ENCODE data around the gene TRIB2.
"Not testable (repeated sequence)": the region's sequence is repeated elsewhere in the genome, so short reads cannot be mapped to it uniquely, and the experiment has no call there.

Gene TRIB2

GRCh38 chr2:12716282-12717190 lies at the start of gene TRIB2:
TRIB2 (plus strand) TSS chr2:12716936; CDS start chr2:12718308, 1,372 bp downstream.
- DNase-seq (ENCODE audit: low spot score) = peak; percentile 93

GRCh38 chr2:12669036-12669435 lies 47.7 kb upstream of the TRIB2 start:
- no peak for DNase-seq (ENCODE audit: low spot score)

- DNase-seq (ENCODE audit: low spot score) = no peak
Observed at GRCh38 chr2:12672711-12673315, 43.9 kb upstream of the TRIB2 start.

GRCh38 chr2:12674644-12675328 lies 42.0 kb upstream of the TRIB2 start:
- DNase-seq (ENCODE audit: low spot score) = no peak

GRCh38 chr2:12675352-12675795 lies 41.4 kb upstream of the TRIB2 start:
- DNase-seq (ENCODE audit: low spot score) = peak; percentile 27

GRCh38 chr2:12675801-12676200 lies 40.9 kb upstream of the TRIB2 start:
- DNase-seq (ENCODE audit: low spot score) = no peak

- no peak for DNase-seq (ENCODE audit: low spot score)
Observed at GRCh38 chr2:12676771-12677170, 40.0 kb upstream of the TRIB2 start.

- no peak for DNase-seq (ENCODE audit: low spot score)
Observed at GRCh38 chr2:12678186-12678585, 38.5 kb upstream of the TRIB2 start.

GRCh38 chr2:12679550-12680072 lies 37.1 kb upstream of the TRIB2 start:
- DNase-seq (ENCODE audit: low spot score) = no peak

GRCh38 chr2:12680115-12680514 lies 36.6 kb upstream of the TRIB2 start:
- DNase-seq (ENCODE audit: low spot score) = not testable (repeated sequence)

GRCh38 chr2:12682017-12682416 lies 34.7 kb upstream of the TRIB2 start:
- no peak for DNase-seq (ENCODE audit: low spot score)

GRCh38 chr2:12683457-12684100 lies 33.2 kb upstream of the TRIB2 start:
- no peak for DNase-seq (ENCODE audit: low spot score)

GRCh38 chr2:12684471-12684936 lies 32.2 kb upstream of the TRIB2 start:
- DNase-seq (ENCODE audit: low spot score) = peak; percentile 73

- DNase-seq (ENCODE audit: low spot score) = no peak
Observed at GRCh38 chr2:12685145-12685544, 31.6 kb upstream of the TRIB2 start.

- no peak for DNase-seq (ENCODE audit: low spot score)
Observed at GRCh38 chr2:12685956-12686355, 30.8 kb upstream of the TRIB2 start.

GRCh38 chr2:12686708-12687283 lies 29.9 kb upstream of the TRIB2 start:
- no peak for DNase-seq (ENCODE audit: low spot score)

GRCh38 chr2:12688091-12688490 lies 28.6 kb upstream of the TRIB2 start:
- DNase-seq (ENCODE audit: low spot score) = no peak

- DNase-seq (ENCODE audit: low spot score) = no peak
Observed at GRCh38 chr2:12688893-12689292, 27.8 kb upstream of the TRIB2 start.

GRCh38 chr2:12693509-12693908 lies 23.2 kb upstream of the TRIB2 start:
- no peak for DNase-seq (ENCODE audit: low spot score)

GRCh38 chr2:12694990-12695774 lies 21.6 kb upstream of the TRIB2 start:
- DNase-seq (ENCODE audit: low spot score) = no peak

GRCh38 chr2:12697617-12698016 lies 19.1 kb upstream of the TRIB2 start:
- no peak for DNase-seq (ENCODE audit: low spot score)

Data from AG20443 (cell line).